Measurements from ENCODE around the gene ABCD3. TPM values are rescaled to one million over a fixed set of nuclear protein-coding genes. Genes with fewer than 3 reads are reported as not detected.

The ABCD3 gene
- total RNA-seq, 1 experiment from 2014 or later: 48.8 TPM

GRCh38 chr1:94503153-94503552, 85.0 kb downstream of the ABCD3 start:
- no peak overlapping the region for H2AFZ ChIP-seq (ENCODE audit: low read depth, low read length, poor library complexity, severe bottlenecking)
- H3K27me3 ChIP-seq (ENCODE audit: insufficient read depth, low read length): no peaks in the 10 kb centered on the region
- no peaks in the 10 kb centered on the region for H4K20me1 ChIP-seq (ENCODE audit: insufficient read depth)
- H3K9me3 ChIP-seq (ENCODE audit: control insufficient read depth in 1 of 2, insufficient read depth in 1 of 2, low read depth in 1 of 2, low read length in 2 of 2): no peaks in the 10 kb centered on the region
- no peak for ATAC-seq
- no peaks in the 10 kb centered on the region for H3K79me2 ChIP-seq (ENCODE audit: insufficient read depth, low read length)
- POLR2A ChIA-PET: no interaction called here
- BruUV-seq (replicated peaks): no TSS peak
- peaks cover 11 to 12% of the 10 kb centered on the region in 2 experiments for H3K36me3 ChIP-seq (ENCODE audit: control insufficient read depth in 1 of 2, insufficient read depth in 2 of 2, low read length in 2 of 2)
- TF ChIP-seq SP1 (IDR thresholded peaks at IDR 0.05; ENCODE audit: low read depth) (no peak), SIN3A (IDR thresholded peaks at IDR 0.05; ENCODE audit: low read depth) (no peak), ELF1 (IDR thresholded peaks at IDR 0.05; ENCODE audit: borderline replicate concordance, low read depth) (no peak), POLR2A (IDR thresholded peaks at IDR 0.05; ENCODE audit: borderline replicate concordance, extremely low read depth, insufficient read depth, insufficient read length) (no peak), FOSL1 (IDR thresholded peaks at IDR 0.05; ENCODE audit: low read depth) (no peak), POLR2AphosphoS5 (IDR thresholded peaks at IDR 0.05; ENCODE audit: low read depth, low read length) (no peak), CBX3 (IDR thresholded peaks at IDR 0.05; ENCODE audit: low read depth) (no peak), RAD21 (IDR thresholded peaks at IDR 0.05; ENCODE audit: low read depth) (no peak), CEBPB (IDR thresholded peaks at IDR 0.05; ENCODE audit: low read depth) (no peak), MAX (IDR thresholded peaks at IDR 0.05) (no peak), EZH2 (IDR thresholded peaks at IDR 0.05) (no peak), TCF7L2 (IDR thresholded peaks at IDR 0.05; ENCODE audit: borderline replicate concordance, extremely low read depth, insufficient read depth, insufficient read length) (no peak), EGR1 (IDR thresholded peaks at IDR 0.05; ENCODE audit: low read depth) (no peak), JUND (IDR thresholded peaks at IDR 0.05) (no peak), SRF (IDR thresholded peaks at IDR 0.05; ENCODE audit: low read depth) (no peak)
- TF ChIP-seq, protein P1, sequence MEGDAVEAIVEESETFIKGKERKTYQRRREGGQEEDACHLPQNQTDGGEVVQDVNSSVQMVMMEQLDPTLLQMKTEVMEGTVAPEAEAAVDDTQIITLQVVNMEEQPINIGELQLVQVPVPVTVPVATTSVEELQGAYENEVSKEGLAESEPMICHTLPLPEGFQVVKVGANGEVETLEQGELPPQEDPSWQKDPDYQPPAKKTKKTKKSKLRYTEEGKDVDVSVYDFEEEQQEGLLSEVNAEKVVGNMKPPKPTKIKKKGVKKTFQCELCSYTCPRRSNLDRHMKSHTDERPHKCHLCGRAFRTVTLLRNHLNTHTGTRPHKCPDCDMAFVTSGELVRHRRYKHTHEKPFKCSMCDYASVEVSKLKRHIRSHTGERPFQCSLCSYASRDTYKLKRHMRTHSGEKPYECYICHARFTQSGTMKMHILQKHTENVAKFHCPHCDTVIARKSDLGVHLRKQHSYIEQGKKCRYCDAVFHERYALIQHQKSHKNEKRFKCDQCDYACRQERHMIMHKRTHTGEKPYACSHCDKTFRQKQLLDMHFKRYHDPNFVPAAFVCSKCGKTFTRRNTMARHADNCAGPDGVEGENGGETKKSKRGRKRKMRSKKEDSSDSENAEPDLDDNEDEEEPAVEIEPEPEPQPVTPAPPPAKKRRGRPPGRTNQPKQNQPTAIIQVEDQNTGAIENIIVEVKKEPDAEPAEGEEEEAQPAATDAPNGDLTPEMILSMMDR (IDR thresholded peaks at IDR 0.05 in 2 of 3, conservative IDR thresholded peaks at IDR 0.05 in 1 of 3; ENCODE audit: borderline replicate concordance in 1 of 3, insufficient read depth in 1 of 3, low read depth in 2 of 3, low read length in 2 of 3): no peak
- TF ChIP-seq, protein P2, sequence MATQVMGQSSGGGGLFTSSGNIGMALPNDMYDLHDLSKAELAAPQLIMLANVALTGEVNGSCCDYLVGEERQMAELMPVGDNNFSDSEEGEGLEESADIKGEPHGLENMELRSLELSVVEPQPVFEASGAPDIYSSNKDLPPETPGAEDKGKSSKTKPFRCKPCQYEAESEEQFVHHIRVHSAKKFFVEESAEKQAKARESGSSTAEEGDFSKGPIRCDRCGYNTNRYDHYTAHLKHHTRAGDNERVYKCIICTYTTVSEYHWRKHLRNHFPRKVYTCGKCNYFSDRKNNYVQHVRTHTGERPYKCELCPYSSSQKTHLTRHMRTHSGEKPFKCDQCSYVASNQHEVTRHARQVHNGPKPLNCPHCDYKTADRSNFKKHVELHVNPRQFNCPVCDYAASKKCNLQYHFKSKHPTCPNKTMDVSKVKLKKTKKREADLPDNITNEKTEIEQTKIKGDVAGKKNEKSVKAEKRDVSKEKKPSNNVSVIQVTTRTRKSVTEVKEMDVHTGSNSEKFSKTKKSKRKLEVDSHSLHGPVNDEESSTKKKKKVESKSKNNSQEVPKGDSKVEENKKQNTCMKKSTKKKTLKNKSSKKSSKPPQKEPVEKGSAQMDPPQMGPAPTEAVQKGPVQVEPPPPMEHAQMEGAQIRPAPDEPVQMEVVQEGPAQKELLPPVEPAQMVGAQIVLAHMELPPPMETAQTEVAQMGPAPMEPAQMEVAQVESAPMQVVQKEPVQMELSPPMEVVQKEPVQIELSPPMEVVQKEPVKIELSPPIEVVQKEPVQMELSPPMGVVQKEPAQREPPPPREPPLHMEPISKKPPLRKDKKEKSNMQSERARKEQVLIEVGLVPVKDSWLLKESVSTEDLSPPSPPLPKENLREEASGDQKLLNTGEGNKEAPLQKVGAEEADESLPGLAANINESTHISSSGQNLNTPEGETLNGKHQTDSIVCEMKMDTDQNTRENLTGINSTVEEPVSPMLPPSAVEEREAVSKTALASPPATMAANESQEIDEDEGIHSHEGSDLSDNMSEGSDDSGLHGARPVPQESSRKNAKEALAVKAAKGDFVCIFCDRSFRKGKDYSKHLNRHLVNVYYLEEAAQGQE (IDR thresholded peaks at IDR 0.05; ENCODE audit: low read depth): no peak
- TF ChIP-seq, protein P3, sequence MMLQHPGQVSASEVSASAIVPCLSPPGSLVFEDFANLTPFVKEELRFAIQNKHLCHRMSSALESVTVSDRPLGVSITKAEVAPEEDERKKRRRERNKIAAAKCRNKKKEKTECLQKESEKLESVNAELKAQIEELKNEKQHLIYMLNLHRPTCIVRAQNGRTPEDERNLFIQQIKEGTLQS (IDR thresholded peaks at IDR 0.05): no peak
- no peak for DNase-seq (ENCODE audit: low read depth, low spot score)
- CTCF ChIA-PET: interaction anchor here (0.7 to 1.7 kb wide), 2 partner anchors 12 to 40 kb away, joined by 3 to 8 read pairs; no protein-coding TSS in a partner anchor
- H3K9me2 ChIP-seq (ENCODE audit: insufficient read depth): no peaks in the 10 kb centered on the region
- intact Hi-C loops (cut with micrococcal nuclease): no loop called here
- H3K27ac ChIP-seq (ENCODE audit: low read depth, low read length): no peak overlapping the region
- RAD21 ChIA-PET (ENCODE audit: low non-redundant PET in 1 of 2, low total read pairs in 2 of 2, uncharacterized antibody in 2 of 2, unreplicated experiment in 2 of 2): no interaction called here
- no peak overlapping the region for H3K9ac ChIP-seq (ENCODE audit: low read length)
- no peaks in the 10 kb centered on the region for H3K4me1 ChIP-seq (ENCODE audit: control insufficient read depth in 1 of 2, insufficient read depth in 2 of 2, low read length in 2 of 2)
- H3K4me3 ChIP-seq (replicated peaks in 1 of 2; ENCODE audit: low read depth in 1 of 2, low read length in 2 of 2): no peak overlapping the region
- H3K4me2 ChIP-seq (ENCODE audit: low read length): no peak overlapping the region
